GM19438 (cell line): ENCODE measurements around the gene KLF11.
"Not testable (repeated sequence)": the region's sequence is repeated elsewhere in the genome, so short reads cannot be mapped to it uniquely, and the experiment has no call there.

Experiments
- ATAC-seq: cut with Tn5 transposase; IDR thresholded peaks from one replicate; pipeline ENCODE4 v1.9.1; 2021; ENCODE audit warnings: low read depth; ENCODE audit not compliant: unreplicated experiment

KLF11 gene

GRCh38 chr2:10008809-10009176 lies 34.6 kb upstream of the KLF11 start:
- no peak for ATAC-seq

- no peak for ATAC-seq
Measured at GRCh38 chr2:10009271-10009810, 34.0 kb upstream of the KLF11 start.

GRCh38 chr2:10009811-10010781 lies 33.3 kb upstream of the KLF11 start:
- no peak for ATAC-seq

GRCh38 chr2:10010861-10011605 lies 32.3 kb upstream of the KLF11 start:
- not testable (repeated sequence) for ATAC-seq

- not testable (repeated sequence) for ATAC-seq
Measured at GRCh38 chr2:10011606-10012325, 31.6 kb upstream of the KLF11 start.

GRCh38 chr2:10012366-10012962 lies 30.9 kb upstream of the KLF11 start:
- not testable (repeated sequence) for ATAC-seq

GRCh38 chr2:10012963-10013461 lies 30.3 kb upstream of the KLF11 start:
- no peak for ATAC-seq

GRCh38 chr2:10013651-10014417 lies 29.5 kb upstream of the KLF11 start:
- not testable (repeated sequence) for ATAC-seq

- ATAC-seq, result no peak
Measured at GRCh38 chr2:10014418-10015190, 28.7 kb upstream of the KLF11 start.

- not testable (repeated sequence) for ATAC-seq
Measured at GRCh38 chr2:10015376-10015989, 27.9 kb upstream of the KLF11 start.

GRCh38 chr2:10016001-10016801 lies 27.1 kb upstream of the KLF11 start:
- no peak for ATAC-seq

- ATAC-seq, result no peak
Measured at GRCh38 chr2:10016802-10017258, 26.5 kb upstream of the KLF11 start.

- no peak for ATAC-seq
Measured at GRCh38 chr2:10017313-10017941, 25.9 kb upstream of the KLF11 start.

GRCh38 chr2:10019174-10019573 lies 24.2 kb upstream of the KLF11 start:
- no peak for ATAC-seq

- no peak for ATAC-seq
Measured at GRCh38 chr2:10019602-10020400, 23.5 kb upstream of the KLF11 start.

- ATAC-seq, result no peak
Measured at GRCh38 chr2:10022041-10022421, 21.3 kb upstream of the KLF11 start.
